Keratinocyte (primary cell): ENCODE data around the gene FAM163A. TPM values are rescaled to one million over a fixed set of nuclear protein-coding genes. Genes with fewer than 3 reads are reported as not detected.
A peak's percentile ranks its signal among the peaks of the same experiment; 100 is the strongest.

Experiments
- DNase-seq: peaks from one replicate; pipeline ENCODE4 v3.0.0-alpha.2; 2011; ENCODE audit warnings: low read depth, missing footprints, low spot score
- FAIRE-seq: peaks from 2 replicates; lab custom pipeline; 2011; peaks lifted over from hg19 to GRCh38; lab: Jason Lieb, UNC
- H2AFZ ChIP-seq: 2 replicates; pipeline ENCODE4 v1.6.0; 2012; ENCODE audit warnings: low read length, control low read depth, inconsistent platforms; ENCODE audit not compliant: control insufficient read depth
- H3K27ac ChIP-seq: 2 replicates; pipeline ENCODE4 v1.5.1; 2011; ENCODE audit warnings: low read length; ENCODE audit not compliant: control insufficient read depth, insufficient read depth
- H3K27me3 ChIP-seq: 3 replicates; pipeline ENCODE4 v1.6.0; 2011; ENCODE audit warnings: low read length; ENCODE audit not compliant: control insufficient read depth, insufficient read depth; ENCODE audit errors: extremely low read depth
- H3K36me3 ChIP-seq, 2 experiments: 2 replicates in 1 of 2; 3 replicates in 1 of 2; pipeline ENCODE4 v1.5.1; 2011; ENCODE audit warnings: low read length in 2 of 2, mild to moderate bottlenecking in 1 of 2; ENCODE audit not compliant: control insufficient read depth in 2 of 2, insufficient read depth in 2 of 2; ENCODE audit errors: extremely low read depth in 1 of 2
- H3K4me1 ChIP-seq: 3 replicates; pipeline ENCODE4 v1.5.1; 2011; ENCODE audit warnings: low read length; ENCODE audit not compliant: control insufficient read depth, insufficient read depth; ENCODE audit errors: extremely low read depth
- H3K4me2 ChIP-seq: 3 replicates; pipeline ENCODE4 v1.6.0; 2011; ENCODE audit warnings: low read depth, low read length; ENCODE audit not compliant: control insufficient read depth, insufficient read depth; ENCODE audit errors: extremely low read depth
- H3K4me3 ChIP-seq, 3 experiments: fragments of 200-600 bp in 1 of 3; sonication (generic) in 1 of 3; 2 replicates in 2 of 3; 3 replicates in 1 of 3; pipeline ENCODE4 v1.5.1; 2011 to 2016; ENCODE audit warnings: low read length in 3 of 3, mild to moderate bottlenecking in 3 of 3, control low read depth in 2 of 3, inconsistent platforms in 1 of 3, low read depth in 1 of 3, mixed read lengths in 1 of 3, mixed run types in 1 of 3, moderate library complexity in 1 of 3; ENCODE audit not compliant: control insufficient read depth in 2 of 3, insufficient read depth in 2 of 3; ENCODE audit errors: extremely low read depth in 1 of 3
- H3K79me2 ChIP-seq: 2 replicates; pipeline ENCODE4 v1.6.0; 2012; ENCODE audit warnings: low read length; ENCODE audit not compliant: control insufficient read depth, insufficient read depth
- H3K9ac ChIP-seq: 3 replicates; pipeline ENCODE4 v1.6.0; 2011; ENCODE audit warnings: low read length; ENCODE audit not compliant: control insufficient read depth, insufficient read depth; ENCODE audit errors: extremely low read depth
- H3K9me1 ChIP-seq: 3 replicates; pipeline ENCODE4 v1.6.0; 2011; ENCODE audit warnings: low read length; ENCODE audit not compliant: control insufficient read depth, insufficient read depth; ENCODE audit errors: extremely low read depth
- H3K9me3 ChIP-seq: 2 replicates; pipeline ENCODE4 v1.5.1; 2012; ENCODE audit warnings: low read depth, low read length; ENCODE audit not compliant: control insufficient read depth
- H4K20me1 ChIP-seq: 3 replicates; pipeline ENCODE4 v1.6.0; 2011; ENCODE audit warnings: low read length; ENCODE audit not compliant: control insufficient read depth, insufficient read depth; ENCODE audit errors: extremely low read depth
- CTCF ChIP-seq, 3 experiments: IDR thresholded peaks in 1 of 3; conservative IDR thresholded peaks in 1 of 3; optimal IDR thresholded peaks in 1 of 3; 2 replicates in 2 of 3; 3 replicates in 1 of 3; pipeline versions ENCODE3 to v1.5.1; 2011; ENCODE audit warnings: low read length in 3 of 3, mild to moderate bottlenecking in 3 of 3, moderate library complexity in 2 of 3, control low read depth in 1 of 3, inconsistent platforms in 1 of 3; ENCODE audit not compliant: insufficient read depth in 2 of 3; ENCODE audit errors: extremely low read depth in 1 of 3
- EZH2 ChIP-seq: IDR thresholded peaks from one replicate; pipeline ENCODE4 v1.6.1; 2012; ENCODE audit warnings: inconsistent platforms, mild to moderate bottlenecking, low read length, moderate library complexity
- dilution Hi-C: fragments of 300-500 bp; cut with MboI; formaldehyde crosslinking; loops from one replicate; pipeline ENCODE4 v1.7.0; 2020; ENCODE audit warnings: low sequenced_read_pairs; ENCODE audit not compliant: extremely low pct_ligation_motif_present
- polyA plus RNA-seq, 5 experiments: library from polyadenylated mRNA; depleted of rRNA in 3 of 5; stranded (reverse) in 3 of 5; stranded (forward) in 1 of 5; unstranded in 1 of 5; fragments of >200 nt; gene quantifications; 1 replicate in 1 of 5; 2 replicates in 3 of 5; 3 replicates in 1 of 5; pipeline versions ENCODE4 v1.2.1 to v1.2.3, GENCODE V29; 2011 to 2012; ENCODE audit warnings: missing spikeins in 2 of 5, low read depth in 1 of 5, low replicate concordance in 1 of 5

Gene FAM163A
- polyA plus RNA-seq, 1 donor (not counting 4 experiments of a cell fraction or from before 2014, with no cell fraction given): not detected

- H3K27ac ChIP-seq: no peak overlapping the region
- no peaks in the 10 kb centered on the region for H3K9me3 ChIP-seq
- dilution Hi-C loops: loop anchor here (25.0 kb wide), 1 partner anchor 98 kb away; no protein-coding TSS in a partner anchor
- peak overlapping the region; percentile 17 for H3K4me2 ChIP-seq
- H4K20me1 ChIP-seq: no peaks in the 10 kb centered on the region
- peaks cover 9% of the 10 kb centered on the region for H3K4me1 ChIP-seq
- no peaks in the 10 kb centered on the region for H3K79me2 ChIP-seq
- no peak overlapping the region for H3K4me3 ChIP-seq
- no peak for DNase-seq
- no peaks in the 10 kb centered on the region for H3K36me3 ChIP-seq
- H3K9ac ChIP-seq: no peak overlapping the region
- no peak overlapping the region for H2AFZ ChIP-seq
- TF ChIP-seq CTCF (optimal IDR thresholded peaks at IDR 0.05 in 1 of 3, IDR thresholded peaks at IDR 0.05 in 1 of 3, conservative IDR thresholded peaks at IDR 0.05 in 1 of 3; ENCODE audit: extremely low read depth in 1 of 3, insufficient read depth in 2 of 3, low read length in 3 of 3): no peak
- TF ChIP-seq EZH2: no peak
- H3K27me3 ChIP-seq: peaks cover 16% of the 10 kb centered on the region
- no peaks in the 10 kb centered on the region for H3K9me1 ChIP-seq
- FAIRE-seq: no peak
Observed at GRCh38 chr1:179810367-179810715, 67.2 kb downstream of the FAM163A start.

- peaks cover 10% of the 10 kb centered on the region for H3K4me1 ChIP-seq
- H3K9ac ChIP-seq: no peak overlapping the region
- no peaks in the 10 kb centered on the region for H3K9me3 ChIP-seq
- TF ChIP-seq EZH2 (no peak), CTCF (optimal IDR thresholded peaks at IDR 0.05 in 1 of 3, IDR thresholded peaks at IDR 0.05 in 1 of 3, conservative IDR thresholded peaks at IDR 0.05 in 1 of 3; ENCODE audit: extremely low read depth in 1 of 3, insufficient read depth in 2 of 3, low read length in 3 of 3) (no peak)
- H3K4me2 ChIP-seq: no peak overlapping the region
- dilution Hi-C loops: loop anchor here (25.0 kb wide), 1 partner anchor 100 kb away; no protein-coding TSS in a partner anchor
- DNase-seq (no peak), FAIRE-seq (no peak)
- H3K36me3 ChIP-seq: no peaks in the 10 kb centered on the region
- H2AFZ ChIP-seq: no peak overlapping the region
- H3K27me3 ChIP-seq: peaks cover 34% of the 10 kb centered on the region
- H4K20me1 ChIP-seq: no peaks in the 10 kb centered on the region
- no peak overlapping the region for H3K4me3 ChIP-seq
- H3K79me2 ChIP-seq: no peaks in the 10 kb centered on the region
- no peak overlapping the region for H3K27ac ChIP-seq
- H3K9me1 ChIP-seq: no peaks in the 10 kb centered on the region
Observed at GRCh38 chr1:179812501-179813292, 69.6 kb downstream of the FAM163A start.
